HFFc6 (cell line): ENCODE results near the gene SEL1L3. TPM values are rescaled to one million over a fixed set of nuclear protein-coding genes. Genes with fewer than 3 reads are reported as not detected.
A peak's percentile ranks its signal among the peaks of the same experiment; 100 is the strongest.

Experiments
- DNase-seq: peaks from one replicate; pipeline ENCODE4 v3.0.0-alpha.2; 2018
- H3K27ac Mint-ChIP-seq: 2 replicates; pipeline ENCODE4 v1.8.0; 2020; ENCODE audit warnings: mild to moderate bottlenecking, mixed read lengths
- H3K27me3 Mint-ChIP-seq: 2 replicates; pipeline ENCODE4 v1.8.0; 2021; ENCODE audit warnings: mild to moderate bottlenecking, moderate library complexity, mixed read lengths; ENCODE audit not compliant: insufficient read depth
- H3K36me3 Mint-ChIP-seq: 2 replicates; pipeline ENCODE4 v1.8.0; 2021; ENCODE audit warnings: low read depth, mixed read lengths
- H3K4me1 Mint-ChIP-seq: 2 replicates; pipeline ENCODE4 v1.8.0; 2020; ENCODE audit warnings: low read depth, mixed read lengths
- H3K4me3 Mint-ChIP-seq: 2 replicates; pipeline ENCODE4 v1.8.0; 2020; ENCODE audit warnings: mild to moderate bottlenecking, moderate library complexity, mixed read lengths
- H3K9me3 Mint-ChIP-seq: 2 replicates; pipeline ENCODE4 v1.8.0; 2020; ENCODE audit warnings: mild to moderate bottlenecking, mixed read lengths
- total RNA-seq, 6 experiments: library from RNA; stranded (reverse); fragmentation: NEBNext Ultra II Directional; extraction: Animal tissue kit (Norgen Biotek cat#: 25700); gene quantifications; 2 replicates in 1 of 6; 3 replicates in 5 of 6; pipeline ENCODE4 v1.2.3, GENCODE V29; 2021
- TF ChIP-seq, protein P1 (sequence below): fragments of 200-600 bp; sonication (generic); IDR thresholded peaks from 2 replicates; pipeline ENCODE4 v1.5.0; 2021; ENCODE audit warnings: antibody characterized with exemption, mild to moderate bottlenecking

SEL1L3 gene
- total RNA-seq, 6 experiments from 2014 or later, result 24.5 to 35.4 (median 31.1) TPM

DNA sequence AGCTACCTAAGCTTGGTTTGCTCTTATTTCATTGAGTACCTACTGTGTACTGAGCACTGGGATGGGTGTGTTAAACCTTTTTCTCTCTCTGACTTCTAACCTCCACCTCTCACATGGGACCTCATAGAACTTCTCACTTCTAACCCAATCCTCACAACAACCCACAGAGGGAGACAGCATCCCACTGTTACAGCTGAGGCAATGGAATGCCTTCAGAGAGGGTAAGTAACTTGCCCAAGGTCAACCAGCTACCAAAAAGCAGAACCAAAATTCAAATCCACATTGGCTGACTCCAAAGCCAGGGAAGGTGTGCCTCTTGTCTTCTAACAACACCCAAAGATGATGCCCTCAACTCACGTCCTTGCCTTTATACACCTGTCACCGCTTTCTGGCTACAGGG, 5.4 kb downstream of the SEL1L3 start:
- no peak for DNase-seq
- Mint-ChIP-seq H3K27ac (no peak overlapping the region), H3K36me3 (peaks cover 4% of the 10 kb centered on the region; the same call in 1 of the 2 replicates), H3K27me3 (peaks cover 1% of the 10 kb centered on the region), H3K9me3 (no peaks in the 10 kb centered on the region), H3K4me3 (no peak overlapping the region), H3K4me1 (peaks cover 59% of the 10 kb centered on the region)
- TF ChIP-seq, protein P1, sequence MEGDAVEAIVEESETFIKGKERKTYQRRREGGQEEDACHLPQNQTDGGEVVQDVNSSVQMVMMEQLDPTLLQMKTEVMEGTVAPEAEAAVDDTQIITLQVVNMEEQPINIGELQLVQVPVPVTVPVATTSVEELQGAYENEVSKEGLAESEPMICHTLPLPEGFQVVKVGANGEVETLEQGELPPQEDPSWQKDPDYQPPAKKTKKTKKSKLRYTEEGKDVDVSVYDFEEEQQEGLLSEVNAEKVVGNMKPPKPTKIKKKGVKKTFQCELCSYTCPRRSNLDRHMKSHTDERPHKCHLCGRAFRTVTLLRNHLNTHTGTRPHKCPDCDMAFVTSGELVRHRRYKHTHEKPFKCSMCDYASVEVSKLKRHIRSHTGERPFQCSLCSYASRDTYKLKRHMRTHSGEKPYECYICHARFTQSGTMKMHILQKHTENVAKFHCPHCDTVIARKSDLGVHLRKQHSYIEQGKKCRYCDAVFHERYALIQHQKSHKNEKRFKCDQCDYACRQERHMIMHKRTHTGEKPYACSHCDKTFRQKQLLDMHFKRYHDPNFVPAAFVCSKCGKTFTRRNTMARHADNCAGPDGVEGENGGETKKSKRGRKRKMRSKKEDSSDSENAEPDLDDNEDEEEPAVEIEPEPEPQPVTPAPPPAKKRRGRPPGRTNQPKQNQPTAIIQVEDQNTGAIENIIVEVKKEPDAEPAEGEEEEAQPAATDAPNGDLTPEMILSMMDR, result peak; percentile 25; the same call in 1 of the 2 replicates

DNA sequence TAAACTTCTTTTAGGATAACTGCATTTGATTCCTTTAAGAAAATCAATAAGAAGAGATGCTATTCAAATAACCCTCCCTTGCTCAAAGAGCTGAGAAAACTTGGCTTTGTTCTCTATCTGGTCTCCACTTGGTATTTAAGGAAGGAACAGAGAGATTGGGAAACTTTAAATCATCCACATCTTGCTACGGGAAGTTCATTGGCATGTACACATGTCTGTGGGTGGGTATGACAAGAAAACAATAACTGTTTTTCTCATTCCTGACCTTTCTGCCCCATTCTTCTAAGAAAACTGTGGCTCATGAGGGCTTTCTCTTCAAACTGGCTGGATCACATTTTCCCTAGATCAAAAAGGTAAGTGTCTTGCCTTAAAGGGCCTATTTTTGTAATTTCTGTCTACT, 6.0 kb downstream of the SEL1L3 start:
- peaks cover 55% of the 10 kb centered on the region for H3K4me1 Mint-ChIP-seq
- H3K4me3 Mint-ChIP-seq, result no peak overlapping the region
- no peak for DNase-seq
- TF ChIP-seq, protein P1, result no peak
- no peaks in the 10 kb centered on the region; the same call in 1 of the 2 replicates for H3K27me3 Mint-ChIP-seq
- H3K9me3 Mint-ChIP-seq, result no peaks in the 10 kb centered on the region
- no peak overlapping the region for H3K27ac Mint-ChIP-seq
- H3K36me3 Mint-ChIP-seq, result no peaks in the 10 kb centered on the region

DNA sequence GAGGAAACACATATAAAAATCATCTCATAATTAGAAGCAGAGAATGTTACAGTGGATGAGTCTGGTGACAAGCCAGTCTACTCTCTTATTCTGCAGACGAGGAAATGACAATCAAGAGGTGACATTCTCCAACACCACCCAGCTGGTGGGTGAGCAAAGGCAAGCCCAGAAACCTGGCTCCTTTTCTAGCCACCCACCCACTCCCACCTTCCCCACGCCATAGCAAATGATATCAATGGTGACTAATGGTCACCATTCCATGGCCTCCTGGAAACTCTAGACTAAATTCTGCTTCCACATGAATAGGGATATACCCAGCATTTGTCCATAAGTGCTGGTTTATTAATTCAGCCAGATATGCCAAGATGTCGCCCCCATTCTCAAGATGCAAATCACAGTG, 10.7 kb downstream of the SEL1L3 start:
- TF ChIP-seq, protein P1, result no peak
- no peaks in the 10 kb centered on the region for H3K27me3 Mint-ChIP-seq
- no peak for DNase-seq
- H3K36me3 Mint-ChIP-seq, result peaks cover 1% of the 10 kb centered on the region; the same call in 1 of the 2 replicates
- no peaks in the 10 kb centered on the region for H3K9me3 Mint-ChIP-seq
- no peak overlapping the region for H3K4me3 Mint-ChIP-seq
- no peak overlapping the region for H3K27ac Mint-ChIP-seq
- peaks cover 33% of the 10 kb centered on the region for H3K4me1 Mint-ChIP-seq

DNA sequence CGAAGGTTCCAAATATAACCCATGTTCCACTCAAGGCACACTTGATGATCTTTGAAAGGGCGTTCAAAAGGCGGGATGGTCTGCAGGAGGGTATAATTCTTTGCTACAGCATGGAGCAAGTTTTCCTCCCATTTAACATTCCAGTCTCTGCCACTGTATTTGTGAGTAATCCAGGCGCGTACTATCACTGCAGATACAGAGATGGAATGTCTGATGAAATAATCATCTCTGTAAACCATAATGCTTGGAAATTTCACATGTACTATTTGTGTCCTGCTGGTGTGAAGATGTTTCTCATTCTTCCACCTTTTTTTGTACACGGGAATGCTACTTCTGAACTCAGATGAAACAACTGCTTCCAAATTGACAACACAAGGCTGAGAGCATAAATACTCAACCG, 15.5 kb downstream of the SEL1L3 start:
- Mint-ChIP-seq H3K9me3 (no peaks in the 10 kb centered on the region), H3K36me3 (peaks cover 4% of the 10 kb centered on the region; the same call in 1 of the 2 replicates), H3K4me3 (no peak overlapping the region), H3K4me1 (peaks cover 22% of the 10 kb centered on the region), H3K27ac (no peak overlapping the region), H3K27me3 (peaks cover 2% of the 10 kb centered on the region; the same call in 1 of the 2 replicates)
- DNase-seq, result no peak
- TF ChIP-seq, protein P1, result no peak

DNA sequence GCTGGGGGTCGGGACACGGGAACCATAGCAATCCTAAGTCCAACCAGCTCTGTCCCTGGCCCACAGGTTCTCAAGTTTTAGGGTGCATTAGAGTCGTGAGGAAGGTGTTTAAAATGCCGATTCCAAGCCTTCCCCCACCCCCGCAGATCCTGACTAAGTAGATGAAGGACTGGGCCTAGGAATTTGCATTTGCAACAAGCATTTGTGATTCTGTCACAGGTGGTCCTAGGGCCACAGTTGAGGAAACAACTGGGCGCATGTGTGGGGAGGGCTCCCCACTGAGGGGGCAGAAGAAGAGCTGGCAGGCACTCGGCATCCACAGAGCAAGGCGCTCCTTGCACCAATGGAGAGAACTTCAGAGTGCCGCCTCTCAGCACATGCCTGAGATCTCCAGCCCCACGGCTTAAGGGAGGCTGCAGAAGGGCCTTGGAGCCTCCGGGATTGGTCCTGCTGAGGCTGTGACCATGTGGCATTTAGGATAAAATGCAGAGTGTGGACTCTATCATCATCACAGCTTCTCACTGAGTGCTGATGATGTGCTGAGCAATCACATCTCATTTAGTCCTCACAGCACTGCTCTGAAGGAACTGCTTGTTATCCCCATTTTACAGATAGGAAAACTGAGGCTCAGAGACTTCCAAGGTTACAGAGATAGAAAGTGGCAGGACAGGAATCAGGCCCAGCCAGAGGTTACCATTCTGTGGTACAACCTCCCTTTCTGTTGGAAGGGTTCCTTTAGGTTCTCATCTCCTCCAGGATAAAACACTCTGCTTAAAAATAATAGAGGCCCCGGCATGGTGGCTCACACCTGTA, 16.7 kb downstream of the SEL1L3 start:
- DNase-seq, result no peak
- Mint-ChIP-seq H3K27ac (no peak overlapping the region), H3K4me1 (peaks cover 22% of the 10 kb centered on the region), H3K4me3 (no peak overlapping the region), H3K27me3 (peaks cover 4% of the 10 kb centered on the region), H3K36me3 (peaks cover 4% of the 10 kb centered on the region; the same call in 1 of the 2 replicates), H3K9me3 (no peaks in the 10 kb centered on the region)
- TF ChIP-seq, protein P1, result no peak
